ENCODE results near the gene LAMB1. TPM values are rescaled to one million over a fixed set of nuclear protein-coding genes. Genes with fewer than 3 reads are reported as not detected.
A peak's percentile ranks its signal among the peaks of the same experiment; 100 is the strongest.

The LAMB1 gene
- total RNA-seq, 4 donors from 2014 or later, result 22.5 to 101 (median 32.5) TPM

- Histone ChIP-seq H3K27me3 (no peaks in the 10 kb centered on the region), H3K4me3 (no peak overlapping the region), H3K4me1 (peaks cover 0 to 3% (median 0%) of the 10 kb centered on the region in 3 donors), H3K9me3 (no peaks in the 10 kb centered on the region), H3K27ac (no peak overlapping the region), H3K36me3 (no peaks in the 10 kb centered on the region)
- intact Hi-C loops (cut with DNase I), result no loop called here
- TF ChIP-seq POLR2A (IDR thresholded peaks at IDR 0.05), result no peak
- no peak for TF ChIP-seq CTCF (IDR thresholded peaks at IDR 0.05)
- no peak for DNase-seq
- WGBS, 2 donors, result 82 to 98% methylated on average over 3 of the region's 3 CpGs
Observed at GRCh38 chr7:108029034-108029433, 26.1 kb upstream of the LAMB1 start.

GRCh38 chr7:108028111-108028510 lies 25.1 kb upstream of the LAMB1 start:
- H3K4me3 ChIP-seq, result no peak overlapping the region
- 60 to 72% methylated on average over 2 of the region's 2 CpGs for WGBS, 2 donors

GRCh38 chr7:108027239-108027638 lies 24.3 kb upstream of the LAMB1 start:
- no peak for DNase-seq
- WGBS, 2 donors, result 65 to 80% methylated on average over 1 of the region's 1 CpG
- Histone ChIP-seq H3K36me3 (no peaks in the 10 kb centered on the region), H3K27me3 (no peaks in the 10 kb centered on the region), H3K4me3 (no peak overlapping the region), H3K9me3 (no peaks in the 10 kb centered on the region), H3K4me1 (peaks cover 0 to 6% (median 4%) of the 10 kb centered on the region in 3 donors), H3K27ac (no peak overlapping the region)
- intact Hi-C loops (cut with DNase I), result no loop called here
- TF ChIP-seq CTCF (IDR thresholded peaks at IDR 0.05) (no peak), POLR2A (IDR thresholded peaks at IDR 0.05) (no peak)

More at GRCh38 chr7:108028111-108028510, 25.1 kb upstream of the LAMB1 start:
- TF ChIP-seq CTCF (IDR thresholded peaks at IDR 0.05) (no peak), POLR2A (IDR thresholded peaks at IDR 0.05) (no peak)
- Histone ChIP-seq H3K4me1 (no peaks in the 10 kb centered on the region), H3K9me3 (no peaks in the 10 kb centered on the region), H3K27ac (no peak overlapping the region), H3K36me3 (no peaks in the 10 kb centered on the region), H3K27me3 (no peaks in the 10 kb centered on the region)
- intact Hi-C loops (cut with DNase I), result no loop called here
- DNase-seq, result no peak

- no peaks in the 10 kb centered on the region for H3K36me3 ChIP-seq
- peak overlapping the region in 1 of 4 donors; percentile 40 for H3K27ac ChIP-seq
- no peak for DNase-seq
- TF ChIP-seq CTCF (IDR thresholded peaks at IDR 0.05) (no peak), POLR2A (IDR thresholded peaks at IDR 0.05) (no peak)
- no peak overlapping the region for H3K4me3 ChIP-seq
- no peaks in the 10 kb centered on the region for H3K27me3 ChIP-seq
- peaks cover 0 to 6% (median 4%) of the 10 kb centered on the region in 3 donors for H3K4me1 ChIP-seq
- WGBS, 2 donors, result 76 to 90% methylated on average over 3 of the region's 3 CpGs
- no peaks in the 10 kb centered on the region for H3K9me3 ChIP-seq
- intact Hi-C loops (cut with DNase I), result no loop called here
Observed at GRCh38 chr7:108026647-108027046, 23.7 kb upstream of the LAMB1 start.

GRCh38 chr7:108026116-108026515 lies 23.2 kb upstream of the LAMB1 start:
- H3K4me3 ChIP-seq, result no peak overlapping the region
- intact Hi-C loops (cut with DNase I), result no loop called here
- H3K9me3 ChIP-seq, result no peaks in the 10 kb centered on the region
- H3K4me1 ChIP-seq, result peaks cover 0 to 6% (median 4%) of the 10 kb centered on the region in 3 donors
- TF ChIP-seq CTCF (IDR thresholded peaks at IDR 0.05) (no peak), POLR2A (IDR thresholded peaks at IDR 0.05) (no peak)
- H3K27me3 ChIP-seq, result no peaks in the 10 kb centered on the region
- no peaks in the 10 kb centered on the region for H3K36me3 ChIP-seq
- no peak for DNase-seq
- WGBS, 2 donors, result 81 to 88% methylated on average over 5 of the region's 5 CpGs
- H3K27ac ChIP-seq, result peak overlapping the region in 1 of 4 donors; percentile 40

All from esophagus squamous epithelium (tissue), 5 donors.